Calu3 (cell line): ENCODE results near the gene C1QTNF4. TPM values are rescaled to one million over a fixed set of nuclear protein-coding genes. Genes with fewer than 3 reads are reported as not detected.
A peak's percentile ranks its signal among the peaks of the same experiment; 100 is the strongest.
"Not testable (repeated sequence)": the region's sequence is repeated elsewhere in the genome, so short reads cannot be mapped to it uniquely, and the experiment has no call there.

Experiments used
- BruUV-seq: library from RNA; stranded (reverse); fragments of 400-500 nt; replicated peaks from 2 replicates; lab custom pipeline; 2021; lab: Mats Ljungman, UMichigan
- CTCF ChIA-PET: fragments of 300-600 bp; sonication (Branson Sonifier 250); formaldehyde crosslinking; loops from one replicate; lab custom pipeline; 2022; ENCODE audit warnings: antibody characterized with exemption; lab: Charles Lee
- DNase-seq: peaks from one replicate; pipeline ENCODE4 v3.0.0; 2022
- H3K27ac Mint-ChIP-seq: one replicate; pipeline ENCODE4 v1.8.0; 2022; ENCODE audit warnings: mixed read lengths; ENCODE audit not compliant: unreplicated experiment
- H3K27me3 Mint-ChIP-seq: one replicate; pipeline ENCODE4 v1.8.0; 2022; ENCODE audit warnings: mixed read lengths; ENCODE audit not compliant: unreplicated experiment
- H3K36me3 Mint-ChIP-seq: one replicate; pipeline ENCODE4 v1.8.0; 2022; ENCODE audit warnings: mild to moderate bottlenecking, moderate library complexity, mixed read lengths; ENCODE audit not compliant: insufficient read depth, unreplicated experiment
- H3K4me1 Mint-ChIP-seq: one replicate; pipeline ENCODE4 v1.8.0; 2022; ENCODE audit warnings: mild to moderate bottlenecking, low read depth, mixed read lengths; ENCODE audit not compliant: unreplicated experiment
- H3K4me3 Mint-ChIP-seq: one replicate; pipeline ENCODE4 v1.8.0; 2022; ENCODE audit warnings: mild to moderate bottlenecking, low read depth, moderate library complexity, mixed read lengths; ENCODE audit not compliant: unreplicated experiment
- H3K9me3 Mint-ChIP-seq: one replicate; pipeline ENCODE4 v1.8.0; 2022; ENCODE audit warnings: low read depth, mixed read lengths; ENCODE audit not compliant: unreplicated experiment
- CTCF ChIP-seq: fragments of 200-600 bp; IDR thresholded peaks from one replicate; pipeline ENCODE4 v1.8.0; 2022; ENCODE audit warnings: antibody characterized with exemption; ENCODE audit not compliant: unreplicated experiment
- intact Hi-C: fragments of 100-400 bp; cut with micrococcal nuclease; formaldehyde crosslinking; loops from one replicate; pipeline ENCODE4 v1.10.0; 2022; ENCODE audit not compliant: unreplicated experiment
- total RNA-seq: library from RNA; stranded (reverse); gene quantifications from 2 replicates; pipeline ENCODE4 v1.2.3, GENCODE V29; 2022

Gene C1QTNF4
- total RNA-seq, 1 experiment from 2014 or later: not detected

GRCh38 chr11:47552056-47552565 lies 42.1 kb downstream of the C1QTNF4 start:
- Mint-ChIP-seq H3K4me3 (peak overlapping the region; percentile 90), H3K9me3 (no peaks in the 10 kb centered on the region), H3K4me1 (peaks cover 17% of the 10 kb centered on the region), H3K27me3 (no peaks in the 10 kb centered on the region), H3K36me3 (peaks cover 46% of the 10 kb centered on the region), H3K27ac (peak overlapping the region; percentile 85)
- TF ChIP-seq CTCF: no peak
- CTCF ChIA-PET: interaction anchor here (0.6 to 1.7 kb wide), 7 partner anchors 14 to 90 kb away, joined by 3 to 7 read pairs (median 4); no protein-coding TSS in a partner anchor
- intact Hi-C loops: loop anchor here (5.0 kb wide), 1 partner anchor 45 kb away; no protein-coding TSS in a partner anchor
- DNase-seq: peak; percentile 35
- no TSS peak for BruUV-seq

- TF ChIP-seq CTCF: peak; percentile 19
- BruUV-seq: no TSS peak
These were observed 43.1 kb downstream of the C1QTNF4 start for GRCh38 chr11:47551086-47551485.

GRCh38 chr11:47550288-47551047 lies 43.7 kb downstream of the C1QTNF4 start:
- no peak for DNase-seq
- H3K4me1 Mint-ChIP-seq: peaks cover 22% of the 10 kb centered on the region
- peaks cover 54% of the 10 kb centered on the region for H3K36me3 Mint-ChIP-seq
- H3K4me3 Mint-ChIP-seq: peak overlapping the region; percentile 90
- TF ChIP-seq CTCF: no peak
- intact Hi-C loops: loop anchor here (5.0 kb wide), 1 partner anchor 43 kb away; no protein-coding TSS in a partner anchor
- H3K27ac Mint-ChIP-seq: peak overlapping the region; percentile 70
- no peaks in the 10 kb centered on the region for H3K9me3 Mint-ChIP-seq
- H3K27me3 Mint-ChIP-seq: no peaks in the 10 kb centered on the region
- CTCF ChIA-PET: interaction anchor here (1.7 kb wide), 1 partner anchor 41 kb away, joined by 5 read pairs; no protein-coding TSS in a partner anchor
- no TSS peak for BruUV-seq

More at GRCh38 chr11:47551086-47551485, 43.1 kb downstream of the C1QTNF4 start:
- no peaks in the 10 kb centered on the region for H3K9me3 Mint-ChIP-seq
- intact Hi-C loops: loop anchor here (5.0 kb wide), 1 partner anchor 44 kb away; no protein-coding TSS in a partner anchor
- H3K27ac Mint-ChIP-seq: peak overlapping the region; percentile 70
- no peak for DNase-seq
- no peaks in the 10 kb centered on the region for H3K27me3 Mint-ChIP-seq
- H3K36me3 Mint-ChIP-seq: peaks cover 54% of the 10 kb centered on the region
- H3K4me3 Mint-ChIP-seq: peak overlapping the region; percentile 90
- peaks cover 22% of the 10 kb centered on the region for H3K4me1 Mint-ChIP-seq
- CTCF ChIA-PET: interaction anchor here (1.7 kb wide), 1 partner anchor 42 kb away, joined by 5 read pairs; no protein-coding TSS in a partner anchor

GRCh38 chr11:47546274-47546673 lies 47.9 kb downstream of the C1QTNF4 start:
- intact Hi-C loops, H3K27ac Mint-ChIP-seq, DNase-seq, H3K4me3 Mint-ChIP-seq, H3K27me3 Mint-ChIP-seq, BruUV-seq, H3K9me3 Mint-ChIP-seq: not testable (repeated sequence)
- CTCF ChIA-PET: interaction anchor here (0.6 kb wide), 1 partner anchor 18 kb away, joined by 3 read pairs; no protein-coding TSS in a partner anchor
- H3K4me1 Mint-ChIP-seq: peaks cover 20% of the 10 kb centered on the region
- peaks cover 41% of the 10 kb centered on the region for H3K36me3 Mint-ChIP-seq
